Thyroid gland (tissue), 4 donors: ENCODE results near the gene MTHFD1. TPM values are rescaled to one million over a fixed set of nuclear protein-coding genes. Genes with fewer than 3 reads are reported as not detected.

Source experiments
- DNase-seq, 2 donors: peaks; one replicate each; pipeline ENCODE4 v3.0.0-alpha.2; 2019
- H3K27ac ChIP-seq, 3 donors: fragments of 200-600 bp; sonication (generic); 1 replicate in 2 of 3; 2 replicates in 1 of 3; pipeline ENCODE4 v1.5.1; 2016 to 2019; ENCODE audit warnings: mild to moderate bottlenecking in 1 of 3, moderate library complexity in 1 of 3
- H3K27me3 ChIP-seq: fragments of 200-600 bp; sonication (generic); one replicate; pipeline ENCODE4 v1.5.1; 2019
- H3K36me3 ChIP-seq, 2 donors: fragments of 200-600 bp; sonication (generic); one replicate each; pipeline ENCODE4 v1.5.1; 2016 to 2019
- H3K4me1 ChIP-seq, 2 donors: fragments of 200-600 bp; sonication (generic); one replicate each; pipeline ENCODE4 v1.5.1; 2017 to 2019
- H3K4me3 ChIP-seq, 3 donors: fragments of 200-600 bp; sonication (generic); replicated peaks in 1 of 3; 1 replicate in 2 of 3; 2 replicates in 1 of 3; pipeline ENCODE4 v1.5.1; 2016; ENCODE audit warnings: mild to moderate bottlenecking in 1 of 3
- H3K9me3 ChIP-seq: fragments of 200-600 bp; sonication (generic); one replicate; pipeline ENCODE4 v1.5.1; 2017
- POLR2A ChIP-seq, 2 donors: fragments of 450-650 bp; IDR thresholded peaks; one replicate each; pipeline ENCODE4 v1.6.1; 2017; ENCODE audit warnings: antibody characterized with exemption in 2 of 2, mild to moderate bottlenecking in 2 of 2, moderate library complexity in 1 of 2
- WGBS, 2 donors: methylation state at CpG; one replicate each; pipeline ENCODE4 v1.1.5; 2017; 5-methylcytosine and 5-hydroxymethylcytosine counted together
- intact Hi-C: fragments of 100-400 bp; cut with DNase I; formaldehyde crosslinking; loops from one replicate; pipeline ENCODE4 v1.15.1; 2023
- total RNA-seq, 4 donors: library from RNA; depleted of rRNA; stranded (reverse); fragments of >200 nt; gene quantifications; one replicate each; pipeline ENCODE4 v1.2.3, GENCODE V29; 2016
- TF ChIP-seq, protein P1 (sequence below), 6 experiments: fragments of 200-600 bp in 3 of 6; fragments of 450-650 bp in 3 of 6; sonication (generic) in 3 of 6; IDR thresholded peaks; one replicate each; pipeline ENCODE4 v1.5.1; 2016 to 2019; ENCODE audit warnings: antibody characterized with exemption in 6 of 6, mild to moderate bottlenecking in 2 of 6, inconsistent platforms in 1 of 6, moderate library complexity in 1 of 6

Gene MTHFD1
- total RNA-seq, 4 donors from 2014 or later: 26.9 to 48.0 (median 33.2) TPM

GRCh38 chr14:64467101-64467500 is 78.9 kb downstream of the MTHFD1 start:
- no peaks in the 10 kb centered on the region for H3K36me3 ChIP-seq
- intact Hi-C loops: no loop called here
- no peaks in the 10 kb centered on the region for H3K27me3 ChIP-seq
- no peak for TF ChIP-seq POLR2A (IDR thresholded peaks at IDR 0.05)
- TF ChIP-seq, protein P1, sequence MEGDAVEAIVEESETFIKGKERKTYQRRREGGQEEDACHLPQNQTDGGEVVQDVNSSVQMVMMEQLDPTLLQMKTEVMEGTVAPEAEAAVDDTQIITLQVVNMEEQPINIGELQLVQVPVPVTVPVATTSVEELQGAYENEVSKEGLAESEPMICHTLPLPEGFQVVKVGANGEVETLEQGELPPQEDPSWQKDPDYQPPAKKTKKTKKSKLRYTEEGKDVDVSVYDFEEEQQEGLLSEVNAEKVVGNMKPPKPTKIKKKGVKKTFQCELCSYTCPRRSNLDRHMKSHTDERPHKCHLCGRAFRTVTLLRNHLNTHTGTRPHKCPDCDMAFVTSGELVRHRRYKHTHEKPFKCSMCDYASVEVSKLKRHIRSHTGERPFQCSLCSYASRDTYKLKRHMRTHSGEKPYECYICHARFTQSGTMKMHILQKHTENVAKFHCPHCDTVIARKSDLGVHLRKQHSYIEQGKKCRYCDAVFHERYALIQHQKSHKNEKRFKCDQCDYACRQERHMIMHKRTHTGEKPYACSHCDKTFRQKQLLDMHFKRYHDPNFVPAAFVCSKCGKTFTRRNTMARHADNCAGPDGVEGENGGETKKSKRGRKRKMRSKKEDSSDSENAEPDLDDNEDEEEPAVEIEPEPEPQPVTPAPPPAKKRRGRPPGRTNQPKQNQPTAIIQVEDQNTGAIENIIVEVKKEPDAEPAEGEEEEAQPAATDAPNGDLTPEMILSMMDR (IDR thresholded peaks at IDR 0.05): no peak
- H3K27ac ChIP-seq: no peak overlapping the region
- no peak overlapping the region for H3K4me3 ChIP-seq
- H3K4me1 ChIP-seq: peaks cover 0 to 12% of the 10 kb centered on the region in 2 donors
- DNase-seq: no peak
- H3K9me3 ChIP-seq: no peaks in the 10 kb centered on the region
- 95 to 98% methylated on average over 3 of the region's 3 CpGs for WGBS, 2 donors

DNA sequence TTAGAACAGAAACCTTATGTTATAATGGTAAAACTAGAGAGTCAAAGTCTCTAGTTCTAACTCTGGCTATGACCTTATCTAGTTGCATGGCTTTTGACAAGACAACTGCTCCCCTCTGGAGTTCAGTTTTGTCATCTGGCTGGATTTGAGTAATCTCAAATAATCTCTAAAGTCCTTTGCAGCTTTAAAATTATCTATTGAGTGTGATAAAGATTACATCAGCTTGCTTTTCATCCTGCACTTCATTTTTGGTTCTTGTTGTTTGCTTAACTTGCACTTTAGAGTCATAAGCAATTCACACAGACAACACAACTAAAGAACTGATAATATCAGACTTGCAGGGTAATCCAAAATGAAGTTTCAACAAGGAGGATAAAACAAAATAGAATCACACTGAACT is 79.4 kb downstream of the MTHFD1 start:
- H3K36me3 ChIP-seq: no peaks in the 10 kb centered on the region
- no peaks in the 10 kb centered on the region for H3K9me3 ChIP-seq
- DNase-seq: no peak
- peaks cover 0 to 12% of the 10 kb centered on the region in 2 donors for H3K4me1 ChIP-seq
- intact Hi-C loops: no loop called here
- H3K27me3 ChIP-seq: no peaks in the 10 kb centered on the region
- no peak overlapping the region for H3K27ac ChIP-seq
- TF ChIP-seq POLR2A (IDR thresholded peaks at IDR 0.05): no peak
- TF ChIP-seq, protein P1 (IDR thresholded peaks at IDR 0.05): no peak
- no peak overlapping the region for H3K4me3 ChIP-seq

- intact Hi-C loops: no loop called here
- Histone ChIP-seq H3K36me3 (no peaks in the 10 kb centered on the region), H3K27me3 (no peaks in the 10 kb centered on the region), H3K4me3 (no peak overlapping the region), H3K9me3 (no peaks in the 10 kb centered on the region), H3K4me1 (peaks cover 0 to 12% of the 10 kb centered on the region in 2 donors), H3K27ac (no peak overlapping the region)
- WGBS, 2 donors: 61 to 69% methylated on average over 3 of the region's 3 CpGs
- no peak for DNase-seq
- TF ChIP-seq, protein P1 (IDR thresholded peaks at IDR 0.05): no peak
- TF ChIP-seq POLR2A (IDR thresholded peaks at IDR 0.05): no peak
Observed at GRCh38 chr14:64468451-64468850, 80.3 kb downstream of the MTHFD1 start.

DNA sequence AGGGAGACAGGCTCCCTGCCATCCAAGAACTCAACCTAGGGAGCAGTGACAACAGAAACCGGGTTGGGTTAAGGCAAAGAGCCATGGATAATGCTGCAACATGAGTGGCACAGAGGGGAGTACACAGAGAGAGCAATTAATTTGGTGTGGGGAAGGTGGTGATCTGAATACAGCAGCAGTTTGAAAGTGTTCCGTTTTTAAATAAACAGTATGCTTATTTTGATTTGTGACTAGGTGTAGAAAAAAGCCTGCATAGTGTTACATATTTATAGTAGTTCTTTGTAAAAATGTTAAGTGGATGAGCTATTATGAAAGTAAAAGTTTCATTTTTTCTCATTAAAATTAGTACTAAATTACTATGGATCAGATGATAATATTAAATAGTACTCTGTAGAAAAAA is 85.9 kb downstream of the MTHFD1 start:
- no peaks in the 10 kb centered on the region for H3K36me3 ChIP-seq
- intact Hi-C loops: loop anchor here (10.0 kb wide), 1 partner anchor 129 kb away; no protein-coding TSS in a partner anchor

GRCh38 chr14:64474698-64475097 is 86.5 kb downstream of the MTHFD1 start:
- Histone ChIP-seq H3K4me1 (peaks cover 0 to 9% of the 10 kb centered on the region in 2 donors), H3K36me3 (no peaks in the 10 kb centered on the region), H3K9me3 (no peaks in the 10 kb centered on the region), H3K4me3 (no peak overlapping the region), H3K27ac (no peak overlapping the region), H3K27me3 (no peaks in the 10 kb centered on the region)
- no peak for TF ChIP-seq POLR2A (IDR thresholded peaks at IDR 0.05)
- TF ChIP-seq, protein P1 (IDR thresholded peaks at IDR 0.05): no peak
- 80 to 95% methylated on average over 4 of the region's 4 CpGs for WGBS, 2 donors
- intact Hi-C loops: loop anchor here (10.0 kb wide), 1 partner anchor 130 kb away; no protein-coding TSS in a partner anchor
- DNase-seq: no peak

More for the DNA sequence above, 85.9 kb downstream of the MTHFD1 start:
- peaks cover 0 to 14% of the 10 kb centered on the region in 2 donors for H3K4me1 ChIP-seq
- TF ChIP-seq POLR2A (IDR thresholded peaks at IDR 0.05): no peak
- TF ChIP-seq, protein P1 (IDR thresholded peaks at IDR 0.05): no peak
- no peak for DNase-seq
- H3K27me3 ChIP-seq: no peaks in the 10 kb centered on the region
- H3K4me3 ChIP-seq: no peak overlapping the region
- 63 to 67% methylated on average over 2 of the region's 2 CpGs for WGBS, 2 donors
- H3K9me3 ChIP-seq: no peaks in the 10 kb centered on the region
- no peak overlapping the region for H3K27ac ChIP-seq
